ENCODE data around the gene DEDD.

DEDD gene

DNA sequence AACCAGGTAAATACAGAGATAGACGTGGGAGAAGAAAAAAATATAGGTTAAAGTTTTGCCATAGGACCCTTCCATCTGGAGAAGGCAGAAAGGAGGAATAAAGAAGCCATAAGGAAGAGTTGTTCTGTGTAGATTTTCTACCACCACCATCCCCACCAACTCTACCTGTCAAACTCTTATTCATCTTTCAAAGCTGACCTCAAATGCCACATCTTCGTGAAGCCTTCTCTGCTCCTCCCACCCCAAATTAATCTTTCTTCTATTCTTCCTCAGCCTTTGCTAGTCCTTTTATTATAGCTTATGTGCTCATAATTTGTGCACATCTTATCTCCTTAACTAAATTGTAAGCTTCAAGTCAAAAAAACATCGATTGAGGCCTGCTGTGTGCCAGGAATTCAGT is 41.9 kb downstream of the DEDD start:
- no peak for DNase-seq

DNA sequence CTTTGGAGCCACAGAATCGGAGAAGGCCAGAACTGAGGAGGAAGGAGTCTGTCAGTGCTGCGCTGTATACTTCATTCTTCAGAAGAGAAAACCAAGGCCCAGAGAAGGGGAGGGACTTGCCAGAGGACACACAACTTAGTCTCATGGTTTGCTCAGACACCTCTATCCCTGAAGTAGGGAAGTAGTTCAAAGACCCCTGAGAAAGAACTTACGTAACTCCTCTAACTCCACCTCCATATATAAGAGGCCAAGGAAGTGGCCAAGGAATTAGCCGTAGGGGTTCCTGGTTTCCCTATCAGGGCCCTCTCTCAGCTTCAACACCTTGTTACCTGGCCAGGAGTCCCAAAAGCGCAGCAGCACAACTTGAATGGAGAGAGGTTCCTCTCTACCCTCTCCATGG is 42.5 kb downstream of the DEDD start:
- no peak for DNase-seq

DNA sequence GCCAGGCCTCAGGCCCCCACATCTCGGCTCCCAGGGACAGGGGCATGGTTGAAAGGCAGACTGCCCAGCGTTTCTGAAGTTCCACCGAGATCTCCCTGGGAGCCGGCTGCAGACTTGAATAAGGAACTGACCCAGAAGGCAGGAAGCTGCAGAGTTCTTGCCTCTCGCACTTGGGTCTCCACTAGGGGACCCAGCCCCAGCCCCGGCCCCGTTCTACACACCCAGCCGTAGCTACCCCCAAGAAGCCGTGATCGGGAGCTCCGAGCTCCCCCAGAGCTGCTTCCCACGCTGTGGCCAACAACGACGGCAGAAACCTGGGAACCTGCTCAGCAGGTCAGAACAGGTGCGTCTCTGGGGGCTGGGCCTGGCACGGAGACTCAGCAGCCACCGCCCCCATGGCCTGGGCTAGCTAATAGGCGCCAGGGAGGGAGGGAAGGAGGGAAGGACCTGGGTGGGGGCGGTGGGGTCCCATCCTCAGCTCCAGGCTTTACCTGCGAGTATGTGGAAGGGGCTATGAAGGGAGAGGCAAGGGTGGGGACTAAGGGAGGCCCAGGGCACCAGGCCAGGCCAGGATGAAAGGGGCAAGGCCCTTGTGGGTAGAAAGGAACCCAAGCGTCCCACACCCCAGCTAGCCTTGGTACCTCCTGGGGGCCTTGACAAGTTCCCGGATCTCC is 43.1 kb downstream of the DEDD start, which contains the start of gene NECTIN4:
NECTIN4 (minus strand) TSS at position 308 of the 674 bp plus-strand sequence; CDS start at position 46, 262 bp downstream.
- no peak for DNase-seq

DNA sequence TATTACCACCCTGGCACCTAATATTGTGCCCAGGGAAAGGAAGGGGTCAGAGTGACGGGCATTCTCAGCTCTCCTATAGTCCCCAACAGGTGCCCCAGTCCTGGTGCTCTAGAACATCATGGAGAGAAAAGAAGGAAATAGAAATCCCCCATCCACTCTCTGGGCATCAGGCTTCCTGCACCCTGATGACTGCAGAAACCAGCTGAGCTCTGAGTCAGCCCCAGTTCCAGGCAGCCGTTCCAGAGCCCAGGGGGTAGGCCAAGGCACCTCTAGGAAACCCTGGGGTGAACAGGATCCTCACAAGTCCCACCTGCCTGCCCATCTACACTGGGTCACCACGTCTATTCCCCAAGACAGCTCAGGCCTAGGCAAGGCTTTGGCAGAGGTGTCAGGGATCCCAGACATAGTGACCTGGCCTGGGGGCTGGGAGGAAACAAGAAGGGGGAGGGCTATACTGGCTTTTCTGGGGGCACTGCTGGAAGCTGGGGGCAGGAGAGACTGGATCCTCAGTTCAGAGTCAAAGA is 43.8 kb downstream of the DEDD start:
- DNase-seq = no peak

GRCh38 chr1:161086457-161086856 is 46.0 kb downstream of the DEDD start:
- no peak for DNase-seq

DNA sequence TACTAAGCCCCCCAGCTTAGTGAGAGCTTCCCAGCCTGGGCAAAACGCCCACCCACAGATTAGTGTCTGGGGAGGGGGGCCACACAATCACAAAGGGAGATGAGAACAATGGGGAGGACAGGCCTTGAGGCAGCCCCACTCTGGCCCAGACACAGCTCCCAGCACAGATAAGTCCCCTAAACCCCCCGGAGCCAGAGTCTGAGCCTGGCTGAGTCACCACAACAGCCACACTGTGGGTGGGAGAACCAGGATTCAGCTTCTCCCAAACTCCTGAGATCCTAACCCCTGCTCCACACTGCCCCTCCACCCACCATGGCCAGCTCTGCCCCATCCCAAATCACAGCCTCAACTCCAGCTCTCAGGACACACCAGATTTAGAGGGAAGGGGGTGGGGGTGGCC is 47.3 kb downstream of the DEDD start:
- DNase-seq = peak; percentile 7

GRCh38 chr1:161084597-161084988 is 47.9 kb downstream of the DEDD start:
- DNase-seq = peak; percentile 19

DNA sequence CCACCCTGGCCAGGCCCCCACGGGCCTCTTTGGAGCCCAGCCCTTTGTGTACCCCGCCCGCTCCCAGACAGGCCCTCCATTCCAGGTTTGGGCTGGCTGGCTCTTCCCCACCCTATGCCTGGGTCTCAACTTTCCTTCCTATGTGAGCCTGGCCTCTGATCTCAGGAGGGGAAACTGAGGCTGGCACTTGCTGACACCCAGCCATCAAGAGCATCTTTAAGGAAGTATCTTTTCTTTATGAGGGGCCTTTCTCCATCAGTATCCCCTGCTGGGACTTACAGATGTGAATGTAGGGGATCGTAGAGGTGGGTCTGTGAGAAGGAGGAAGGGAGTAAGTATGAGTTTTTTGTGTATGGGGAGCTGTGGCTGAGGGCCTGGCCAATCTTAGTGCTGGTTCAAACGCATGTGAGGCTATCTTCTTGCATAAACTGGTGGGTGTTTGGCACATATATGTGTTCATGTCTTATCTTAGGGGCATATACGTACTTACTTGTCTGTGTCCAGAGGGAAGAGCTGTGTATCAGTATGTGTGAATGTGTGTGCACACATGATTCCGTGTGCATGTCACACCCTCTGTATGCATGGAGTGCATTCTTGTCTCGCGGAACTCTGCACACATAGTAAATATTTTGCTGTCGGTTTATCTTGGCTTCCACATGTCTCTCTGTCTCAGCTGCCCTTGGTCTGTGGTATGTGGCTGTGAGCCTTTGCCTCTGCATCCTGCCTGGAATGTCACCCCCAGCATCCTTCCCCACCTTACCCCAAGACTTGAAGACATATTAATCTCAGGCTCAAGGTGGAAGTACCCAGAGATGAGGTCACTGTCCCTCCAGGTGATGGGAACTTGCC is 48.5 kb downstream of the DEDD start:
- DNase-seq = no peak

DNA sequence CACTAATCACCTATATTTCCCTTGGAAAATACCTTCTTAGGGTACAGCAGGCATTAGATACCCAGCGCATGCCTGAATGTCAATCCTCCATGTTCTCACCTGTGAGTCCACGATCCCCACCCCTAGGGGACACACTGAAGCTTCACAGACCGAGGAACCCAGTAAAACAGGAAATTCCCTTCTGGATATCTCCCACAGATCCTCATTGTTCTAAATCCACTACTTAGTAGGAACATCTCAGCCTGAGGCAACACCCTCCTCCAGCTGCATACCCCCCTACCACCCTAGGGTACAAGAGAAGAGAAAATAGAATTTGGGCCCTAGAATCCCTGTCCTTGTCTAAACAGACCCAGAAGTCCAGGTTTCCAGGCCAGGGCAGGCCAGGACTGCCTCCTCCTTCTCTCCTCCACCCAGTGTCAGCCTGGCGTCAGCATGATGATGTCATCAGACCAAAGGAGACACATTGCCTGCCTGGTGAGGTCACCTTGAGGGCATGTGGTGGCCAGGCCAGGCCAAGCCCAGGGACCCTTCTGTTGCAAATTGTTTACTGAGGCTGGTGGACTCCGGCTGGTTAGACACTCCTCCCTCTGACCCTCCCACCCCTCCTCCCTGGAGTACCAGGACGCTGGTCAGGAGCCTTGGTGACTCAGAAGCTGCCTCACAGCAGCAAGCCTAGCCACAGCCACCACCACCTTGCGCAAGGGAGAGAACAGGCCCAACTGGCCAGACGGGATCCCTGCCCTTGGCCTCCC is 49.3 kb downstream of the DEDD start:
- DNase-seq = peak; percentile 26

- DNase-seq = no peak
These were observed 50.0 kb downstream of the DEDD start for GRCh38 chr1:161082483-161082882.

- DNase-seq = no peak
These were observed 50.9 kb downstream of the DEDD start for GRCh38 chr1:161081519-161081918.

DNA sequence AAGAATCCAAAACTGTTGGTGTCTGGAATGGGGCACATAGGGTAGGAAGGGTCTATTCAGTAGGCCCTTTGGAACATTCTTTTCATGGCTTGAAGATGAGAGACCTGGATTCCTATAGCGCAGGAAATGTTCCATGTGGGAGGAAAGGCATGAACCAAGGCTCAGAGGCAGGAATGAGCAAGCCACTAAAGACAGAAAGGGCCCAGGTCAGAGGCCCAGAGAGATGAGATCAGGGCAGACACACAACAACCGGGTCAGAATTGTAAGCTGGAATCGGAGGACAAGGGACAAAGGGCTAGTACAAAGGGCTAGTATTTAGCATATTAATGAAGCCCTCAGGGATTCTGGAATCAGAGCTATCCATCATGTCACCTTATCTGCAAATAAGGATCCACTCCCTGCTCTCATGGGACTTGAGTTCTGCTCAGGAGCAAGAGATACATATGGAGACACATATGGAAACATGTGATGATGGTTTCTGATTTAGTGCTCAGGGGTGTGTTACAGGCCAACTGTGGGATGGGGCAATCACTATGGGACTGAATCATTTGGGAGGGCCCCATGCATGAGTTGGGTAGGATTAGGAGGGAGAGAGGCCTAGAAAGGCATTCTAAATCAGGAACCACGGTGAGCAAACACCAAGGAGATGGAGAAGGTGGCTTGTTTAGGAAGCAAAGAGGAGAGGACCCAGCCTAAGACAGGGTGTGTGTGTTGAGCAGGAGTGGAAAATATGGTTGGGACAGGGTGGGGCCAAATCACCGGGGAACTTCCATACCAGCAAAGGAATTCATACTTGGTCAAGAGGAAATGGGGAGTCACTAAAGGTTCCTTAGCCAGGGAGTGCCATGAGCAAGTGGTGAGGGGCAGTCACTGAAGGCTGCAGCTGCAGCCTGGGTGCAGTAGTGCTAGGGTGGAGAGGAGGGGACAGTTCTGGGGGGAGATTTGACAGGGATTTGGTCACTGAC is 51.7 kb downstream of the DEDD start:
- no peak for DNase-seq

DNA sequence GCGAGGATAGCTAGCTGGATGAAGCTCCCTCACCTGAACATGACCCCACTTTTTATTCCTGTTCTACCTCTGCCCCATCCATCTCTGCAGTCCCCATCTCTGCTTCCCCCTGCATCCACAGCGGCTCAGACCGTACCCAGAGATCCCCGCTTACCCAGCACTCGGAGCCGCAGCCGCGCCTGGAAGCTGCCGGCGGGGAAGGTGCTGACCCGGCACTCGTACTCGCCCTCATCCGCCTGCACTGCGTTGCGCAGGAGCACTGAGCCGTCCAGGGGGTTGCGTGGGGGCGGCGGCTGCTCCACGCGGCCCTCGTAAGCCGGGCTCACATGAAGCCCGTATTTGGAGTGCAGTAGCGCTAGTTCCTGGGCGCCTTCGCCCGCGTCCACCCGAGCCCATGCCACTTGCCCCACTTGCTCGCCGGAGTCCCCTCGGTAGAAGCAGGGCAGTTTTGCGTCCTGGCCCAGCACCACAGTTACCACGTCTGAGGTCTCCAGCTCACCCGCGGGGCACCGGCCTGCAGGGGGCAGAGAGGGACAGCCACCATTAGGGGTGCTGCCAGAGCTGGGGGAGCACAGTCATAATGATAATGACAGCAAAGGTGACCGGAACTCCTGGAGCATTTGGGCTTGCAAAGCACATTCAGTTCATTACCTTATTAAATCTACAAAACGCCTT is 52.9 kb downstream of the DEDD start:
- no peak for DNase-seq

DNA sequence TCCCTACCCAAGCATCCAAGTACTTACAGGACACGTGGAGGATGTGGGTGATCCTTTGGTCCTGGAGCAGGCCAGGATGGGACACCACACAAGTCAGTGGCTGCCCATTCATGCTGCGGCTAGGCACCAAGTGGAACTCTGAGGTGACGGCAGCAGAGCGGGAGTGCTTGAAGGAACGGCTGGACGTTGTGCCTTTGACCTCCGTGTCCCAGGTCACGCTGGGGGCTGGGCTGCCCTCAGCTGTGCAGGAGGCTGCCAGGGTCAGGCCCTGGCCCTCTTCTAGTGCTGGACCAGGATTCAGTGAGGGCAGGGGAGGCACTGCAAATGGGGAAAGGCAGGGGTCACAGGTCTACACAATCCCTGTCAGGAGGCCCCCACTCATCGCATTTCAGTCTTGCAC is 55.0 kb downstream of the DEDD start:
- no peak for DNase-seq

DNA sequence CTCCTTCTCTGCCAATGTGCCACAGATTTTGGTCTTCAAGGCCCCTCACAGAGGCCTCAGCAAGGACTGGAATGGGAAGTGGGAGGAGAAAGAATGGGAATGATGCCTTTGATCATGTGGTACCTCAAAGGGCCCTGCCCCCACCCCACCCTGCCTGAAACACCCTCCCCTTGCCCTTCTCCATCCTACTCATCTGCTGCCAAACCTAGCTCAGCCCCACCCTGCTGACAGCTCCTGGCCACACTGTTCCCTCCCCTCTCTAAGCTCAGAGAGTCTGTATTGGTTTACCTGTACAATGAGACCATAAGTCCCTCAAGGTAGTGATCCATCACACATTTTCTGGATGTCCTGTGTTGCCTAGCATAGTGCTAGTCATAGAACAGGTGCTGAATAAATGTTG is 56.1 kb downstream of the DEDD start:
- no peak for DNase-seq

DNA sequence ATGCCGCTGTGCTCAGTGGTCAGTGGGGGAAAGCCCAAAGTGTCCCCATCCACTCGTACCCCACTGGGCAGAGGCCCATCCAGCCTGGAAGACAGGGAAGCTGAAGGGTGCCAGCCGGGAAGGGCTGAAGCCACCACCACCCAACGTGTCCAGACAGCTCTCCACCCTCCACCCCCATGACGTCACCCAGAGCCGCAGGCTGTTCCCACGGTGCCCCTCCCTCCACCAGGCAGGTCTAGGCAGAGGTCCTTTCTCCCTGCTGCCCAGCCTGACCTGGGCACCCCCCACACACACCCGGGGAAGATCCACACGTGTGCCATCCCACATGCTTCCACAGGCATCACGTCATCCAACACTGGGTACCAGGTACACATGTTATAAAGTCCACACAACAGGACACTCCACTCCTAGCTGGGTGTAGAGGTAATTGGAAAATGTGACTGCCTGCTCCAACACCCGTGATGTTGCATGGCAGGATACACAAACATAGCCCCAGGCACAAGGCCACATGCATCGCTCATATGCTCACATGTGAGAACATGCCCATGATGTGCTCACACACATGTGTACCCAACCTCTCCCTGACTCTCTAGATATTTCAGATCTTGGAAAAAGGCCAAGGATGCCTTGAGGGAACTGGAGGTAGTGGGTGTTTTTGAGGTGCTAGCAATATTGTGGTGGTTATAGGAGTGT is 57.6 kb downstream of the DEDD start:
- peak; percentile 25 for DNase-seq

DNA sequence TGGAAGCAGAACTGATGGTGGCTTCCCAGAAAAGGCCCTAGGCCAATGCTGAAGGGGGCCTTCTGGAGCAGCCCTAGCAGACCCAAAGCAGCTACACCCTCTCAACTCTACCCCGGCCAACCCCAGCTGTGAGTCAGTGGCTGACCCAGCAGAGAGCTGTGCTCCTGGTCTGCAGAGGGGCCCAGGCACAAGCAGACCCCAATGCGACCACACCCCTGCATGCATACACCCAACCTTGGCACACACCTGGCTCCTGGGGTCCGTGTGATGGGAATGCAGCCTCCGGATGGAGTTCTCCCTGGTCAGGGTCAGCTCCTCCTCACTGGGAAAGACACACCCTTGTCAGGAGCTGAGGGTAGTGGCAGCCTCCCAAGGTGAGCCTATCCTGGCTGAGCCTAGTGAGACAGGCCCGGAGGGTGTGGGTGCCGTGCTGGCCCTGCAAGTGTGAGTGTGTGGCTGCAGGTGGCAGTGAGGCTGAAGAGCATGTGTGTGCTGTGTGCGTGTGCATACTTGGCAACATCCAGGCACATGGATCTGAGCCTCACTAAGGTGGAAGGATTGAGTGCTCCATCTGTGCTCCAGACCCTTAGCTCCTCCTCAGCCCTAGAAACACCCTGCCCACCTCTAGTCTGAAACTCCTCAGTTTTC is 58.9 kb downstream of the DEDD start:
- DNase-seq = no peak

DNA sequence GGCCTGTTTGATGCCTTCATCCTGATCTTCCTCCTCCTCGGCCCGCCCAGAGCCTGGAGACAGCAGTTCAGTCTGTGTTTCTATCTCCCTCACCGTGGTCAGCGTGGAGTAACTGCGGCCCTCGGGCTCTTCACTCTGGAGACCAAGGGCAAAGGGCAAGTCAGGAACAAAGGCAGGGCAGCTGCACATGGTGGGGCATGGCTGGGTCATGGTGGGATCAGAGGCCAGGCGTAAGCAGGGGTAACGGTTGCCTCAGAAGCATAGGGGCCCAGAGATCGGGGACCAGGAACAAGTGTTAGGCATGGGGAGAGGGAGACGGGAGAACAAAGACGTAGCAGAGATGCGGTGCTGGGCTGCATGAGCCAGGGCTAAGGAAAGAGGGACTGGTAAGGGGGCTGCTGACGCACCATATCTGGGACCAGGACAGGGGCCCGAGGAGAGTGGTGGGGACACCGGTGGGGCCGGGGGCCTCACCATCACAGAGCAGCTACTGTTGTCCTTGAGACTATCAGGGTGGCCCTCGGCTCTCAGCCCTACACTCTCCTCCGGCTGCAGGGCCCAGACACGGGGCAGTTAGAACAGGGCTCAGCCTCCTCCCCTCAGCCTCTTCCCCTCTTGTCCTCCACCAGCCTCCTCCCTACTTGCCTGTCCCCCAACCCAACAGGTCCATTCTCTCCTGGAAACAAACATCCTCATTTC is 59.6 kb downstream of the DEDD start:
- DNase-seq = peak; percentile 13

DNA sequence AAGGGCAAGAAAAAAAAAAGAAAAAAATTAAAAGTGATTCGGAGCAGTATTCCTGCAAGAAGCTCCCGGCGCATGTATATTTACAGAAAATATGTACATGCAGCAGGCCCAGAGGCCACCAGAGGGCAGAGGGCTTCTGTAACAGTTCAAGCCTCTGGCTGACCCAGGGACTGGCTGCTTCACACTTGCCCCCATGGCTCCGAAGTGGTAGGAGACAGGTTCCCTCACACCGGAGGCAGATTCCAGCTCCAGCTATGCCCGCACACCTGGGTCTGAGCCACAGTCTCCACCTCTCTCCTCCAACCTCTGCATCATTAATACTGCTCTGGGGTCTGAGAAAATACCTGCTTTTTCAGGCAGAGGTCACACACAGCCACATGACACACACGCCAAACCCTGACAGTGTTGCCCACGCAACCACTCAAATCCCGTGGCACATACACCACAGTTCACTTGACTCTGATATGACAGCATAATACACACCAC is 60.5 kb downstream of the DEDD start:
- DNase-seq = peak; percentile 38
